Measurements from ENCODE around the gene TGFA.

- TF ChIP-seq, protein P1, sequence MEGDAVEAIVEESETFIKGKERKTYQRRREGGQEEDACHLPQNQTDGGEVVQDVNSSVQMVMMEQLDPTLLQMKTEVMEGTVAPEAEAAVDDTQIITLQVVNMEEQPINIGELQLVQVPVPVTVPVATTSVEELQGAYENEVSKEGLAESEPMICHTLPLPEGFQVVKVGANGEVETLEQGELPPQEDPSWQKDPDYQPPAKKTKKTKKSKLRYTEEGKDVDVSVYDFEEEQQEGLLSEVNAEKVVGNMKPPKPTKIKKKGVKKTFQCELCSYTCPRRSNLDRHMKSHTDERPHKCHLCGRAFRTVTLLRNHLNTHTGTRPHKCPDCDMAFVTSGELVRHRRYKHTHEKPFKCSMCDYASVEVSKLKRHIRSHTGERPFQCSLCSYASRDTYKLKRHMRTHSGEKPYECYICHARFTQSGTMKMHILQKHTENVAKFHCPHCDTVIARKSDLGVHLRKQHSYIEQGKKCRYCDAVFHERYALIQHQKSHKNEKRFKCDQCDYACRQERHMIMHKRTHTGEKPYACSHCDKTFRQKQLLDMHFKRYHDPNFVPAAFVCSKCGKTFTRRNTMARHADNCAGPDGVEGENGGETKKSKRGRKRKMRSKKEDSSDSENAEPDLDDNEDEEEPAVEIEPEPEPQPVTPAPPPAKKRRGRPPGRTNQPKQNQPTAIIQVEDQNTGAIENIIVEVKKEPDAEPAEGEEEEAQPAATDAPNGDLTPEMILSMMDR (IDR thresholded peaks at IDR 0.05; ENCODE audit: low read depth, low read length, missing input control), result no peak
- TF ChIP-seq EGR1 (IDR thresholded peaks at IDR 0.05; ENCODE audit: low read depth in 2 of 2) (no peak), HNF4G (IDR thresholded peaks at IDR 0.05) (no peak), SP1 (IDR thresholded peaks at IDR 0.05) (no peak), MAX (IDR thresholded peaks at IDR 0.05) (no peak), YY1 (IDR thresholded peaks at IDR 0.05) (no peak)
- TF ChIP-seq, protein P2, sequence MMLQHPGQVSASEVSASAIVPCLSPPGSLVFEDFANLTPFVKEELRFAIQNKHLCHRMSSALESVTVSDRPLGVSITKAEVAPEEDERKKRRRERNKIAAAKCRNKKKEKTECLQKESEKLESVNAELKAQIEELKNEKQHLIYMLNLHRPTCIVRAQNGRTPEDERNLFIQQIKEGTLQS (IDR thresholded peaks at IDR 0.05), result no peak
- TF ChIP-seq, protein P3, sequence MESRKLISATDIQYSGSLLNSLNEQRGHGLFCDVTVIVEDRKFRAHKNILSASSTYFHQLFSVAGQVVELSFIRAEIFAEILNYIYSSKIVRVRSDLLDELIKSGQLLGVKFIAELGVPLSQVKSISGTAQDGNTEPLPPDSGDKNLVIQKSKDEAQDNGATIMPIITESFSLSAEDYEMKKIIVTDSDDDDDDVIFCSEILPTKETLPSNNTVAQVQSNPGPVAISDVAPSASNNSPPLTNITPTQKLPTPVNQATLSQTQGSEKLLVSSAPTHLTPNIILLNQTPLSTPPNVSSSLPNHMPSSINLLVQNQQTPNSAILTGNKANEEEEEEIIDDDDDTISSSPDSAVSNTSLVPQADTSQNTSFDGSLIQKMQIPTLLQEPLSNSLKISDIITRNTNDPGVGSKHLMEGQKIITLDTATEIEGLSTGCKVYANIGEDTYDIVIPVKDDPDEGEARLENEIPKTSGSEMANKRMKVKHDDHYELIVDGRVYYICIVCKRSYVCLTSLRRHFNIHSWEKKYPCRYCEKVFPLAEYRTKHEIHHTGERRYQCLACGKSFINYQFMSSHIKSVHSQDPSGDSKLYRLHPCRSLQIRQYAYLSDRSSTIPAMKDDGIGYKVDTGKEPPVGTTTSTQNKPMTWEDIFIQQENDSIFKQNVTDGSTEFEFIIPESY (IDR thresholded peaks at IDR 0.05), result no peak
Observed at GRCh38 chr2:70551167-70551566, 2.5 kb downstream of the TGFA start.

All from liver (tissue), 3 donors.